NT2/D1 (cell line): ENCODE measurements around the gene RPL32.

ENCODE experiments used
- DNase-seq: peaks from one replicate; pipeline ENCODE4 v3.0.0-alpha.2; 2011; ENCODE audit warnings: low read depth, low spot score
- H3K27me3 ChIP-seq: 2 replicates; pipeline ENCODE4 v1.6.0; 2011; ENCODE audit warnings: mild to moderate bottlenecking; ENCODE audit not compliant: insufficient read length, insufficient read depth
- H3K36me3 ChIP-seq: 2 replicates; pipeline ENCODE4 v1.6.1; 2011; ENCODE audit warnings: mild to moderate bottlenecking, low read length, mixed read lengths; ENCODE audit not compliant: insufficient read depth, insufficient read length
- H3K4me1 ChIP-seq: 2 replicates; pipeline ENCODE4 v1.5.1; 2011; ENCODE audit not compliant: insufficient read depth, insufficient read length
- H3K4me3 ChIP-seq: 2 replicates; pipeline ENCODE4 v1.5.1; 2011; ENCODE audit warnings: low read depth; ENCODE audit not compliant: insufficient read length
- H3K9ac ChIP-seq: 2 replicates; pipeline ENCODE4 v1.6.0; 2011; ENCODE audit warnings: low read depth; ENCODE audit not compliant: insufficient read length
- H3K9me3 ChIP-seq: 2 replicates; pipeline ENCODE4 v1.5.1; 2011; ENCODE audit warnings: mild to moderate bottlenecking, low read length; ENCODE audit not compliant: insufficient read depth
- SUZ12 ChIP-seq: IDR thresholded peaks from 2 replicates; pipeline ENCODE4 v1.6.1; 2011; ENCODE audit not compliant: insufficient read length, insufficient read depth; ENCODE audit errors: extremely low read depth
- YY1 ChIP-seq: IDR thresholded peaks from 2 replicates; pipeline ENCODE4 v1.6.1; 2011; ENCODE audit not compliant: insufficient read length, insufficient read depth
- ZNF274 ChIP-seq: IDR thresholded peaks from 2 replicates; pipeline ENCODE4 v1.6.1; 2011; ENCODE audit warnings: mild to moderate bottlenecking, low read depth, low read length

The RPL32 gene

DNA sequence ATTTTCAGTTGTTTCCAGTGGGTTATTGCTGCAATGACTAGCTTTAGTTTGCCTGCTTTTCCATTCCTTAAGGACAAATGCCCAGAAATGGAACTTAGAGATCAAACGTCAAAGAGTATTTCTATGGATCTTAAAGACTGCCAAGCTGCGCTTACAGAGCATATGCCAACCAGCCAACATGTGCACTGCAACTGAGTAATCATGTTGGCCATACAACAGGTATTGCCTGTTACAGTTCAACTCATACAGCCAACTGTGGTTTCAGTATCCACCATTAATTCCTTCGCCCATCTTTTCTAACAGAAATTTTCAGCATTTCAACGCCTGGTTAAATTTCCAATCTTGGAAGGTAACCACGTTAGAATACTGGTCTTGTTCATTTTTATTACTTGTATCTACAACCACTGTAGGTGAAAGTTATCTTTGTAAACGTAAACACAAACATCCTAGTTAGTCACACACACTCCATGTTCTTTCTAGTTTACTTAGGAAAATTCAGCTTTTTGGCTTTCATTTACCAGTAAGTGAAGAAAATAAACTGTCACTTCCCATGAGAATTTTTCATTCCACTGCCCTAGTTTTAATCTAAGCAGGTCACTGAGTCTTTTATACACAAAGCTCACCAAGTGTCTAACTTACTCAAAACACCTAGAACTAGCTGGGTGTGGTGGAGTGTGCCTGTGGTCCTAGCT, 3.9 kb downstream of the RPL32 start:
- no peaks in the 10 kb centered on the region for H3K4me1 ChIP-seq
- peak overlapping the region; percentile 16 for H3K4me3 ChIP-seq
- no peak for DNase-seq
- no peaks in the 10 kb centered on the region for H3K27me3 ChIP-seq
- peaks cover 88% of the 10 kb centered on the region for H3K36me3 ChIP-seq
- no peak for TF ChIP-seq YY1
- TF ChIP-seq ZNF274 = no peak
- no peak for TF ChIP-seq SUZ12
- H3K9me3 ChIP-seq = no peaks in the 10 kb centered on the region
- peak overlapping the region; percentile 39 for H3K9ac ChIP-seq

- H3K9me3 ChIP-seq = no peaks in the 10 kb centered on the region
These were observed 6.2 kb downstream of the RPL32 start for GRCh38 chr3:12835052-12835665.

GRCh38 chr3:12833222-12834161, 7.9 kb downstream of the RPL32 start:
- Histone ChIP-seq H3K27me3 (no peaks in the 10 kb centered on the region), H3K4me1 (peaks cover 7% of the 10 kb centered on the region), H3K9me3 (no peaks in the 10 kb centered on the region), H3K9ac (peak overlapping the region; percentile 24), H3K36me3 (peaks cover 83% of the 10 kb centered on the region), H3K4me3 (no peak overlapping the region)
- DNase-seq = peak; percentile 83
- no peak for TF ChIP-seq ZNF274

More at GRCh38 chr3:12835052-12835665, 6.2 kb downstream of the RPL32 start:
- H3K4me3 ChIP-seq = no peak overlapping the region
- peaks cover 7% of the 10 kb centered on the region for H3K4me1 ChIP-seq
- TF ChIP-seq SUZ12 (no peak), YY1 (no peak), ZNF274 (no peak)
- H3K27me3 ChIP-seq = no peaks in the 10 kb centered on the region
- peaks cover 99% of the 10 kb centered on the region for H3K36me3 ChIP-seq
- no peak overlapping the region for H3K9ac ChIP-seq
- no peak for DNase-seq

DNA sequence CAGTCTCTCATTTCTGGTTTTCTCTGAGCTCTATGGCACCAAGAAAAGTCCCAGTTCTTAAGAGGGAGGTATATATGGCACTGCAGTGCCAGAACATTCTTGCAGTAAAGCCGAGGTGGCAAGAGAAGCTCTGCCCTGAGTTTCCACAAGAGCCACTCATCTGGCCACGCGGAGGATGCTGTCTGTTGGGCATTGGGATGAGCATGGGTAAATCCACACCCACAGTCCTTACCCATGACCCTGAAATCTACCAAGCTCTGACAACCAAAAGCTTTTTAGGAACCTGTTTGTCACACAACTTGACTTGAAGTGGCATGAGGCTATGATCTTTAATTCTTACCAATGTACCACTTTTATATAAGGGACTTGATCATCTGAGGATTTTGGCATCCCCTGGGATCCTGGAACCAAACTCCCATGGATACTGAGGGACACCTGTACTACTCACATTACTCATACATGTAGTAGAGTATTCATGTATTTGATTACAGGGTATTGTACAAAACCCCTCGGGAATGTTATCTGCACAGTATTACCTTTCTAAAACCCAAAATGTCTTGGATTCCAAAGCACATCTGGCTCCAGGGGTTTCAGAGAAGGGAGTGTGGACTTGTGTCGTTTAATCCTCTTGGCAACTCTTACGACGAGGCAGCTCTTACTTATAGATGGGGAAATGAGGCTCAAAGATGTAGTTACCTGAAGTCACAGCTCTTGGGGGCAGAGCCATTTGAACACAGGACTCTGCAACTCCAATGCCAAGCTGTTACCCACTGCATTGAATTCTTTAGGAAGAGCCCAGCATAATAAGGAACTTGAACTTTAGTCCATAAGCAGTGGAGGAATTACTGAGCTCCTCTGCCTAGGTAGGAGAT, 8.8 kb downstream of the RPL32 start:
- H3K4me3 ChIP-seq = no peak overlapping the region
- peak overlapping the region; percentile 24 for H3K9ac ChIP-seq
- DNase-seq = no peak
- H3K9me3 ChIP-seq = no peaks in the 10 kb centered on the region
- peaks cover 7% of the 10 kb centered on the region for H3K4me1 ChIP-seq
- H3K36me3 ChIP-seq = peaks cover 79% of the 10 kb centered on the region
- H3K27me3 ChIP-seq = no peaks in the 10 kb centered on the region
- TF ChIP-seq ZNF274 (no peak), YY1 (no peak), SUZ12 (no peak)

- TF ChIP-seq ZNF274 (no peak), YY1 (no peak), SUZ12 (no peak)
- Histone ChIP-seq H3K9ac (no peak overlapping the region), H3K36me3 (peaks cover 74% of the 10 kb centered on the region), H3K27me3 (no peaks in the 10 kb centered on the region), H3K4me3 (no peak overlapping the region), H3K9me3 (no peaks in the 10 kb centered on the region), H3K4me1 (peaks cover 7% of the 10 kb centered on the region)
- no peak for DNase-seq
These were observed 10.0 kb downstream of the RPL32 start for GRCh38 chr3:12831301-12831866.

DNA sequence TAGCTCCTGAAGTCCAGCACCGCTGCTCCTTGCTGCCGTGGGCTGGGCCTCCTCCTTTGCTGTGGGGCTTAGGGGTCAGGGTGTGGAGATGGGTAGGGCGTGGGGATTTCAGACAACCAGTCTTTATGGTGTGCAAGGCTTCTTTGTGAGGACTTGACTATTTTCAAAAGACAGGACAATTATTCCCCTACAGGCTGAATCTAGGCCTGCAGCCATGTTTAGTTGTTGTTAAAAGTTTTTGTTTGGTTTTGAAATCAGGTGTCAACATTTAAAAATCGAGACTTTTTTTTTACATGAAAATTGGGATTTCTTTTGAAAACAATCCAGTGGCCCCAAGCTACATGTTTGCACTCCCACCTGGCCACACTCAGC, 10.6 kb downstream of the RPL32 start:
- no peaks in the 10 kb centered on the region for H3K9me3 ChIP-seq
- H3K4me1 ChIP-seq = peaks cover 11% of the 10 kb centered on the region
- H3K4me3 ChIP-seq = no peak overlapping the region
- no peak for TF ChIP-seq ZNF274
- TF ChIP-seq YY1 = no peak
- TF ChIP-seq SUZ12 = no peak
- H3K9ac ChIP-seq = no peak overlapping the region
- DNase-seq = no peak
- H3K36me3 ChIP-seq = peaks cover 72% of the 10 kb centered on the region
- H3K27me3 ChIP-seq = no peaks in the 10 kb centered on the region
